ENCODE data around the gene PNLIPRP1.

Gene PNLIPRP1

GRCh38 chr10:116631871-116632295, 41.1 kb downstream of the PNLIPRP1 start:
- DNase-seq (ENCODE audit: low spot score) = no peak

GRCh38 chr10:116632596-116633215, 41.9 kb downstream of the PNLIPRP1 start:
- DNase-seq (ENCODE audit: low spot score) = no peak

- DNase-seq (ENCODE audit: low spot score) = no peak
Measured at GRCh38 chr10:116633216-116633600, 42.4 kb downstream of the PNLIPRP1 start.

- no peak for DNase-seq (ENCODE audit: low spot score)
Measured at GRCh38 chr10:116634126-116634975, 43.6 kb downstream of the PNLIPRP1 start.

- no peak for DNase-seq (ENCODE audit: low spot score)
Measured at GRCh38 chr10:116636385-116636784, 45.6 kb downstream of the PNLIPRP1 start.

- no peak for DNase-seq (ENCODE audit: low spot score)
Measured at GRCh38 chr10:116636976-116637375, 46.2 kb downstream of the PNLIPRP1 start.

- DNase-seq (ENCODE audit: low spot score) = no peak
Measured at GRCh38 chr10:116637830-116638229, 47.1 kb downstream of the PNLIPRP1 start.

GRCh38 chr10:116646502-116646901, 55.7 kb downstream of the PNLIPRP1 start:
- no peak for DNase-seq (ENCODE audit: low spot score)

GRCh38 chr10:116648903-116649302, 58.1 kb downstream of the PNLIPRP1 start:
- no peak for DNase-seq (ENCODE audit: low spot score)

- DNase-seq (ENCODE audit: low spot score) = no peak
Measured at GRCh38 chr10:116653885-116654284, 63.1 kb downstream of the PNLIPRP1 start.

GRCh38 chr10:116654816-116655215, 64.1 kb downstream of the PNLIPRP1 start:
- no peak for DNase-seq (ENCODE audit: low spot score)

- no peak for DNase-seq (ENCODE audit: low spot score)
Measured at GRCh38 chr10:116655568-116655967, 64.8 kb downstream of the PNLIPRP1 start.

GRCh38 chr10:116656044-116656443, 65.3 kb downstream of the PNLIPRP1 start:
- no peak for DNase-seq (ENCODE audit: low spot score)

- no peak for DNase-seq (ENCODE audit: low spot score)
Measured at GRCh38 chr10:116657863-116658551, 67.2 kb downstream of the PNLIPRP1 start.

Measured in HuH-7 (cell line).